Adipose tissue (tissue), 3 donors: ENCODE results near the gene TK2. TPM values are rescaled to one million over a fixed set of nuclear protein-coding genes. Genes with fewer than 3 reads are reported as not detected.
A peak's percentile ranks its signal among the peaks of the same experiment; 100 is the strongest.

Source experiments
- H3K27ac ChIP-seq: one replicate; pipeline ENCODE4 v1.5.1; 2013; ENCODE audit warnings: low read depth, low read length
- WGBS, 3 donors: extraction: QIAGEN DNeasy Blood & Tissue Kit; methylation state at CpG; one replicate each; pipeline ENCODE4 v1.1.7; 2013; 5-methylcytosine and 5-hydroxymethylcytosine counted together
- polyA plus RNA-seq, 3 donors: library from polyadenylated mRNA; stranded (reverse); fragments of 200-250 nt; gene quantifications; one replicate each; pipeline ENCODE4 v1.2.3, GENCODE V29; 2013
- donor health status: healthy with polysubstance abuse.
- donor health status: Bipolar disorder and iron deficiency.
- donor health status: healthy.

The TK2 gene
- polyA plus RNA-seq, 3 donors: 15.7 to 38.8 (median 37.2) TPM

GRCh38 chr16:66528294-66528693 lies 21.6 kb downstream of the TK2 start:
- H3K27ac ChIP-seq: no peak overlapping the region
- WGBS, 3 donors: 91 to 99% (median 98%) methylated on average over 5 of the region's 5 CpGs

DNA sequence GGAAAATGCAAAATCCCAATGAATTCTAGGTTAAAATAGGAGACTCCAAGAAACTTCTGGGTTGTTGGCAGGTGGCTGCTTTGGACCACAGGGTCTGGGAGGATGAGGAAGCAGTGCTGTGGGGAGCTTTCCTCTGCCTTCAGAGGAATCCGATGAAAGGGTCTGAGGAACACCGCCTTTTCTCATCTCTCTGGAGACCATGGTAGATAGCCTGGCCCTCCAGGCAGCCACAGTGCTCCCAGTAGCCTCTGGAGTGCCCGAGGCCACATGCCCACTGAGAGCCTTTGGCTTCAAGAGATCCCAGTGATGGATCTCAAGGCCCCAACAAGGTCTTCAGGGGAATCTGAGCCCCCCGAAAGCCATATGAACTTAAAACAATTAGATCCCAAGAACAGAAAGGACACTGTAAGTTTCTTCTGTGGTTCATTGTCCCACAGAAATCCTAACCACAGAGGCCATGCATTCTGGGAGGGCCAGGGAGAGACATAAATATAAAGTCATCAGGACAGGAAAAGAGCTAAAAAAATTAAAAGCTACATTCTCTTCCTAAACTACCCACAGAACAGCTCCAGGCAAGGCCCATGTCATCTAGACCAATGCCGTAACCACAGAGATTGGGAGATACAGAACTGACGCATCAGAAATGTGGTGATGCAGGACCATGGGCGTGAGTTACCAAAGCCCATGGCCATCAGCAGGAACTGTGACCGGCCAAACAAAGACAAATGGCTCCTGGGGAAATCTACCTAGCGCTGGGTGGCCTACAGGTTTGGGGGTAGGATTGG lies 24.3 kb downstream of the TK2 start:
- 64 to 94% (median 69%) methylated on average over 9 of the region's 9 CpGs for WGBS, 3 donors
- peak overlapping the region; percentile 73 for H3K27ac ChIP-seq

- H3K27ac ChIP-seq: peak overlapping the region; percentile 73
- 46 to 73% (median 49%) methylated on average over 6 of the region's 6 CpGs for WGBS, 3 donors
Observed at GRCh38 chr16:66524601-66525164, 25.2 kb downstream of the TK2 start.

DNA sequence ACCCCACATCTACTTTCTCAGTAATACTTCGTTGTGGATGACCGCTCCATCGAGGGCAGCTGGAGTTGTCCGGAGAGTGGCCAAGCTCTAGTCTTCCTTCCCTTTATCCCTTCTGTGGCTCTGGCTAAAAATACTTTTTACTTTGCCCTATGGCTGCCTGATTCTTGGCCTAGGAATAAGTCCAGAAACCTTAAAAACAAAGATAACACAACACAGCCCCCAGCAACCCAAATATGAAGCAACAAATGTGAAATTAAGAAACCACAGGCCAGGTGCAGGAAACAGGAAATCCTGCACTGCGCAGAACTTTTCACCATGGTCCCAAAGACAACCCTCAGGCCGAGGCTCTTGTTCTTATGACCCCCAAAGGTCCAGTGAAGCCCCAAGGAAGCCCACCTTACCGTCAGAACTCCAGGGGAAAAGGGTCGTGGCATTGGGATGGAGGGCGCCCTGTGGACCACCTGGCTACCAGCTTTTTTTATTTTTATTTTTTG lies 26.0 kb downstream of the TK2 start:
- peak overlapping the region; percentile 69 for H3K27ac ChIP-seq
- WGBS, 3 donors: 42 to 82% (median 48%) methylated on average over 9 of the region's 9 CpGs

GRCh38 chr16:66522816-66523590 lies 26.9 kb downstream of the TK2 start:
- 52 to 89% (median 53%) methylated on average over 11 of the region's 11 CpGs for WGBS, 3 donors
- peak overlapping the region; percentile 65 for H3K27ac ChIP-seq

DNA sequence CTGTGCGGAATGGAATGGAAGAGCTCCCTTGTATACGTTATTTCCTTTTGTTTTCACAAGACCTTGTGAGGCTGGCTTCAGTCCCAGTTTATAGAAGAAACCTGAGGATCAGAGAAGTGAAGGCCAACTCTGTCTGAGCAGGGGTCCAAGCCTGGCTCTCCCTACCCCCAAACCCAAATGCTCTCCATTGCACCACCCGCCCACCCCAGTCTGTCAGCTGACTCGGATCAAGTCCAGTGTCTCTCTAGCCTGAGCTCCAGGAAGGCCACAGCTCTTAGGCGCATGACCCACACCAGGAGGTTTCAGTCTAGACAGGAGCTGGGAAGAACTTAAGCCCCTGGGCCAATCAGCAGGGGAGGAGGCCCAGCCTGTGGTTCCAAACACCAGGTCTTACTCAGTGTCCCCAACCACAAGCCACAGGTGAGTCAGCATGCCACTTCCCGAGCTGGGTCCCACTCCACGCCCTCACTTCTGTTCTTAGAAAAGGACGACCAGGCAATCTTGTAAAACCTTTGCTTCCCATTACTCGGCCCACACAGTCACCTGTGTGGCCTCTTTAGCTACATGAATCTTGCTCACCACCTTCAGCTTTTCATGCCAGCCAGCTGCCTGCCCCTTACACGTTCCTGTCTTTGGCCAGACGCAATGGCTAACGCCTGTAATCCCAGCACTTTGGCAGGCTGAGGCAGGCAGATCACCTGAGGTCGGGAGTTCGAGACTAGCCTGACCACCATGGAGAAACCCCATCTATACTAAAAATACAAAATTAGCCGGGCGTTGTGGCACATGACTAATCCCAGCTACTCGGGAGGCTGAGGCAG lies 27.8 kb downstream of the TK2 start:
- 56 to 78% (median 60%) methylated on average over 17 of the region's 17 CpGs for WGBS, 3 donors
- no peak overlapping the region for H3K27ac ChIP-seq

- peak overlapping the region; percentile 68 for H3K27ac ChIP-seq
- WGBS, 3 donors: 77 to 92% (median 79%) methylated on average over 5 of the region's 5 CpGs
Observed at GRCh38 chr16:66521252-66521713, 28.6 kb downstream of the TK2 start.

- 59 to 82% (median 64%) methylated on average over 14 of the region's 14 CpGs for WGBS, 3 donors
- peak overlapping the region; percentile 68 for H3K27ac ChIP-seq
Observed at GRCh38 chr16:66520406-66521170, 29.3 kb downstream of the TK2 start.

DNA sequence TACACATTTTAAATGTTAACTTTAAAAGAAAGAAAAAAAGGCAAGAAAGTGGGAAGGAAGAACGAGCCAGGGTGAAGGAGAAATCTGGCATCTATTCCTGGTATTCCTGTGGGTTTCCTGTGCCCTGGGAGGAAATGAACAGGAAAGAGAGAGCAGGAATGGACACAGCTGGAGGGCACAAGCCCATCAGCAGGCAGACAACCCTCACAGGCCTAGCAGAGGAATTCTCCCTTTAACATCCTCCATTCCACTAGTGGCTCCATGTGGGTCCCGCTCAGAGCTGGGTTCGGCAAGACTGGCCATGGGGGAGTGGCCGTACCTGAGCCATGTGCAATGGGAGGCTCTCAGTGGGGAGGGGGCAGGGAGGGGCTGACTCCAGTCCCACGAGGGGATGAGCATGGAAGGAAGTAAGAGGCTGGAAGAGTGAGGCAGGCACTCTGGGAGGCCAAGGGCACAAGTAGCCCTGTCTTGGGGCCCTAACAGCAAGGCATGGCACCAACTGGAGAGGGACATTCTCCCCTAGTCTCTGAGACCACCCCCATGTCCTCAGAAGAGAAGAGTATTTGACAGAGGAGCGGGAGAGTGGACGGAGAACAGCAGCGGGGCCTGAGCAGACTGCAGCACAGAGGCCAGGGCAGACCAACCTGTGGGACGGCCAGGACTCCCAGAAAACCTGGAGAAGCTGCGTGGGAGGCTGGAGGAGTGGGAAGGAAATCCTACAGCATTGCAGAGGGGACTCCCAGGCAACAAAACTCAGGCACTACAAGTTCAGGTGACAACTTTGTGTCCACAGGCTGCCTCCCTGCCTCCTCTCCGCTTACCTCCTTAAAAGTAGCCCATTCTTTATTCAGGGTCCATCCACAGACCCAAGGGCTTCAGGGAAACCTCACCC lies 30.2 kb downstream of the TK2 start:
- WGBS, 3 donors: 82 to 88% (median 83%) methylated on average over 11 of the region's 11 CpGs
- H3K27ac ChIP-seq: peak overlapping the region; percentile 68

DNA sequence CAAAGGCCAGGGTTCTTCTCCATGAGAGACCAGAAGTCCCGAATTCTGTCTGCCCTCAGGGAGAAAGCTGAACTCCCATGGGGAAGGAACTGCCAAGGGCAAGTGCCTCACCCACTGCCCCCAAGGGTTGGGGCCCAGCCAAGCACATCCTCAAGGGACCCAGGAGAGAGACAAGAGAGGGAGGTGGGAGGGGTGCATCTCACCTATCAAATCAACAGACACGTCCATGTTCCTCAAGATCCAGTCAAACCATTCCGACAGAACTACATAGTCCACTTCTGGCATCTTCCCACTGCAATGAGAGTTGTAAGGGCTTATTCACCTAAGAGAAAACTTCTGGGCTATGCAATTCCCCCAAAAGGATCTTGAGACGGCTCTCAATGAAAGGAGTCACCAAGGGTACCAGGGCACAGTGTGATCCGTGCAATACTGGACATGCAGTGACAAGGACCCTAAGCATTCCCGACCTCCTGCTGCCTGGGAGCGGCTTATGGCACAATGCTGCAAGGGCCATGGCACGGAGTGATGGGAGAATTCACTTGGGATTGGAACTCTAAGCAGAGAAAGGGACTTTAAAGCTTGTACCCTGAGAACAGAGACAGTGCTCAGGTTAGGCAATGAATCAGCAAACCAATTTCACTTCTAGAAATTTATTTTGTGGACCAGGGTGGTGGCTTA lies 32.2 kb downstream of the TK2 start:
- WGBS, 3 donors: 63 to 79% (median 66%) methylated on average over 8 of the region's 8 CpGs

GRCh38 chr16:66516808-66517585 lies 32.9 kb downstream of the TK2 start:
- 3 to 32% (median 4%) methylated on average over 15 of the region's 15 CpGs for whole genome bisulfite sequencing, 3 donors
- peak overlapping the region; percentile 95 for H3K27ac ChIP-seq

More for the DNA sequence above, 32.2 kb downstream of the TK2 start:
- H3K27ac ChIP-seq: peak overlapping the region; percentile 94

DNA sequence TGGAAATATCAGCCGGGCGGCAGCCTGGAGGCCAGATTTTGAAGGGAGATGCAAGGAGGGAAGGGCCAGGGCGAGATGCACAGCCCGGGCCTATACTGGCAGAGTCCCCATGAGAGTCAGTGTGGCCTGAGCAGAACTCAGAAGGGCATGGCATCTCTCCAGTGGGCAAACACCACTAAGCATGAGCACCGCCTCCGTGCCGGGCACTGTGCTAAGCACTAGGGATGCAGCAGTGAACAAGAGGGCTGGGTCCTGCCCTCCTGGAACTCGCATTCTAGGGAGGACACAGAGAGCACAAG lies 33.5 kb downstream of the TK2 start:
- peak overlapping the region; percentile 95 for H3K27ac ChIP-seq
- WGBS, 3 donors: 4 to 12% (median 4%) methylated on average over 8 of the region's 8 CpGs

GRCh38 chr16:66515596-66516508 lies 34.1 kb downstream of the TK2 start:
- WGBS, 3 donors: 46 to 72% (median 50%) methylated on average over 12 of the region's 12 CpGs

GRCh38 chr16:66514980-66515595 lies 34.8 kb downstream of the TK2 start:
- peak overlapping the region; percentile 95 for H3K27ac ChIP-seq
- 92 to 96% (median 94%) methylated on average over 9 to 10 of the region's 10 CpGs for WGBS, 3 donors

More at GRCh38 chr16:66515596-66516508, 34.1 kb downstream of the TK2 start:
- H3K27ac ChIP-seq: peak overlapping the region; percentile 95
